HEK293T (cell line): Measurements from ENCODE around the gene PTPRM.

Experiments
- CTCF ChIA-PET: fragments of 350-600 bp; formaldehyde crosslinking; extraction: SDS; loops from one replicate; lab custom pipeline; 2021; ENCODE audit warnings: antibody characterized with exemption, inconsistent platforms; lab: Yijun Ruan, JAX
- POLR2A ChIA-PET: fragments of 350-600 bp; formaldehyde crosslinking; extraction: SDS; loops from one replicate; lab custom pipeline; 2020; ENCODE audit warnings: antibody characterized with exemption, inconsistent platforms; lab: Yijun Ruan, JAX
- DNase-seq: peaks from one replicate; pipeline ENCODE4 v3.0.0; 2012; ENCODE audit warnings: mixed read lengths; ENCODE audit errors: extremely low spot score
- ARNT ChIP-seq: fragments of 450-650 bp; IDR thresholded peaks from 2 replicates; pipeline ENCODE4 v1.6.1; 2017; ENCODE audit warnings: mild to moderate bottlenecking
- BHLHE40 ChIP-seq: fragments of 450-650 bp; IDR thresholded peaks from 2 replicates; pipeline ENCODE4 v1.6.1; 2016; ENCODE audit warnings: mild to moderate bottlenecking, moderate library complexity, borderline replicate concordance
- CTBP1 ChIP-seq: fragments of 450-650 bp; IDR thresholded peaks from 2 replicates; pipeline ENCODE4 v1.6.1; 2016; ENCODE audit warnings: borderline replicate concordance
- ELF4 ChIP-seq: fragments of 450-650 bp; IDR thresholded peaks from 2 replicates; pipeline ENCODE4 v1.6.1; 2017; ENCODE audit warnings: antibody characterized with exemption
- FOXA1 ChIP-seq: fragments of 450-650 bp; IDR thresholded peaks from 2 replicates; pipeline ENCODE4 v1.6.1; 2016; ENCODE audit warnings: mild to moderate bottlenecking
- FOXK2 ChIP-seq: fragments of 450-650 bp; IDR thresholded peaks from 2 replicates; pipeline ENCODE4 v1.6.1; 2016; ENCODE audit warnings: mild to moderate bottlenecking
- FOXM1 ChIP-seq: fragments of 450-650 bp; IDR thresholded peaks from 2 replicates; pipeline ENCODE4 v1.6.1; 2017; ENCODE audit warnings: mild to moderate bottlenecking, borderline replicate concordance
- HDGF ChIP-seq: fragments of 450-650 bp; IDR thresholded peaks from 2 replicates; pipeline ENCODE4 v1.6.1; 2017; ENCODE audit warnings: antibody characterized with exemption, borderline replicate concordance
- L3MBTL2 ChIP-seq: fragments of 450-650 bp; conservative IDR thresholded peaks from 2 replicates; pipeline ENCODE4 v1.6.1; 2016; ENCODE audit warnings: mild to moderate bottlenecking
- LEF1 ChIP-seq: fragments of 450-650 bp; IDR thresholded peaks from 2 replicates; pipeline ENCODE4 v1.6.1; 2017; ENCODE audit warnings: mild to moderate bottlenecking, borderline replicate concordance
- NFRKB ChIP-seq: fragments of 450-650 bp; IDR thresholded peaks from 2 replicates; pipeline ENCODE4 v1.6.1; 2016; ENCODE audit warnings: mild to moderate bottlenecking, moderate library complexity
- SP1 ChIP-seq: fragments of 450-650 bp; IDR thresholded peaks from 2 replicates; pipeline ENCODE4 v1.6.1; 2017
- SUZ12 ChIP-seq: fragments of 450-650 bp; IDR thresholded peaks from 2 replicates; pipeline ENCODE4 v1.6.1; 2016; ENCODE audit warnings: mild to moderate bottlenecking
- TARDBP ChIP-seq: fragments of 450-650 bp; IDR thresholded peaks from 2 replicates; pipeline ENCODE4 v1.6.1; 2016
- ZNF384 ChIP-seq: fragments of 450-650 bp; IDR thresholded peaks from 2 replicates; pipeline ENCODE4 v1.6.1; 2016
- TF ChIP-seq, protein P1 (sequence below): fragments of 450-650 bp; IDR thresholded peaks from 2 replicates; pipeline ENCODE4 v1.6.1; 2016

Gene PTPRM

DNA sequence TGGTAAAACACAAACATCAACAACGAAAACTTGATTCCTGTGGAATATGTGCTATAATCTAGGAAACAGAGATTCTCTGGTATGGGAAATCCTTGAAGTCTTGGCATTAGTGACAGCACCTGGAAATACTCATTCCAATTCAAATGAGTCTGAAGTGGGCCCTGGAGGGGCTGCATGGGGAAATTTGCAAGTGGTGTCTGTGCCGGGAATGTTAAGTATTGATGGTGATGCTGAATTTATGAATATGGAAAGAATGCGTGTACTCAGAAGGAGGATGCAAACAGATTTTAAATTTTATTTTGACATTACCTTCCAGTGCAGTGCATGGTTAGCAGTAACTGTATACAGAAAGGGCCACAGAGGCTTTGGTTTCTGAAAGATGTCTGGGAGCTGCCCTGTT lies 37.2 kb downstream of the PTPRM start:
- CTCF ChIA-PET = no interaction called here
- POLR2A ChIA-PET = no interaction called here
- DNase-seq = no peak

DNA sequence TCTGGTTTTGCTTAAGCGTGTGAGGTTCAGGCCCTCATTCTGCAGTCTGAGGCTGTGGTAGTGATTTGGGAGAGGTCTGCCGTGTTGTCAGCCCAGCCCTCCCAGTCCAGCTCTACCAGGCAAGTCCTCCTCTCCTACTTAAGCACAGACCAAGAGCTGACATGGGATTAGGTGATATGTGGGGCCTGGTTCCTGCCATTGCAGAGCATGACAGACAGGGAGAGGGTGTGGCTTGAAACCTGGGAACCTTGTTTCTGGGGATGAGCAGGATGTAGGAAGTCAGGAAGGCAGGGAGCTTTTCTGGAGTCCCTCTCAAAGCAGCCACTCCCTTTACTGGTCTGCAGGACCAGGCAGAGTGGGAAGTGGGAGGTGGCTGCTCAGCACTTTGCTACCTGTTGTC lies 38.6 kb downstream of the PTPRM start:
- CTCF ChIA-PET = no interaction called here
- POLR2A ChIA-PET = interaction anchor here (1.5 kb wide), 1 partner anchor 39 kb away, joined by 3 read pairs; the partner anchor contains the start of gene PTPRM
- no peak for TF ChIP-seq HDGF
- no peak for TF ChIP-seq FOXK2
- TF ChIP-seq TARDBP = no peak
- TF ChIP-seq, protein P1, sequence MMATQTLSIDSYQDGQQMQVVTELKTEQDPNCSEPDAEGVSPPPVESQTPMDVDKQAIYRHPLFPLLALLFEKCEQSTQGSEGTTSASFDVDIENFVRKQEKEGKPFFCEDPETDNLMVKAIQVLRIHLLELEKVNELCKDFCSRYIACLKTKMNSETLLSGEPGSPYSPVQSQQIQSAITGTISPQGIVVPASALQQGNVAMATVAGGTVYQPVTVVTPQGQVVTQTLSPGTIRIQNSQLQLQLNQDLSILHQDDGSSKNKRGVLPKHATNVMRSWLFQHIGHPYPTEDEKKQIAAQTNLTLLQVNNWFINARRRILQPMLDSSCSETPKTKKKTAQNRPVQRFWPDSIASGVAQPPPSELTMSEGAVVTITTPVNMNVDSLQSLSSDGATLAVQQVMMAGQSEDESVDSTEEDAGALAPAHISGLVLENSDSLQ = no peak
- no peak for TF ChIP-seq LEF1
- TF ChIP-seq ELF4 = no peak
- TF ChIP-seq CTBP1 = no peak
- no peak for TF ChIP-seq FOXM1
- no peak for TF ChIP-seq BHLHE40
- no peak for TF ChIP-seq ZNF384
- no peak for TF ChIP-seq L3MBTL2
- TF ChIP-seq ARNT = no peak
- TF ChIP-seq FOXA1 = no peak
- no peak for TF ChIP-seq SUZ12
- no peak for TF ChIP-seq NFRKB
- TF ChIP-seq SP1 = no peak
- no peak for DNase-seq

More for the DNA sequence above, 37.2 kb downstream of the PTPRM start:
- no peak for TF ChIP-seq HDGF
- no peak for TF ChIP-seq CTBP1
- TF ChIP-seq L3MBTL2 = no peak
- no peak for TF ChIP-seq FOXM1
- TF ChIP-seq LEF1 = no peak

DNA sequence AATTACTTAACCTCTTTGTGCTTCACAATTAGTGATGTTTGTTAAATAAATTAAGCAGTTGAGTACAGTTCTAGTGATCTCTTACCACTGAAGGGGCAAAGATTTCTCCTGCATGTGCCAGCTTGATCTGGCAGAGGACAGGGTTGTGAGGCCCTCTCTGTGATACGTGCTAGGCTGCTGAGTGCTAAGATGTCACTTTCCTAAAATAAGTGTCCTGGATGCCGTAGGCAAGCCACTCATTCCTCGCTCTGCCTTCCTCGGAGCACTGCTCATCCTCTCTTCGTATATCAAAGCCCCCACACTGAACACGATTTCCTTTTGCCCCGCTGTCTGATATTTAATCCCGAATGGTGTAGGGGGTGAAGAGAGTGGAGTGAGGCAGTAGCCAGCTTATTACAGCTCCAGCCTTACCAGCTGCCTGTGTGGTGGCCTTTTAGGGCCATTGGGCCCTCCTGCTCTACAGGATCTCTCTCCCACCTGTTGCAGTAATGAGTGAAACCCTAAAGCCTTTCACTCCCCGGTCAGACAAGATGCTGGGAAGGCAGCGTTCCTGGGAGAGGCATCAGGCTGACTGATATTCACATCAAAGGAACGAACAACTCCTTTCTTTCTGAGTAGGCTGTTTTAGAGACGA lies 40.5 kb downstream of the PTPRM start:
- DNase-seq = no peak
- ChIA-PET CTCF (no interaction called here), POLR2A (no interaction called here)
- TF ChIP-seq, protein P1 = no peak
- no peak for TF ChIP-seq NFRKB
- TF ChIP-seq BHLHE40 = no peak
- TF ChIP-seq LEF1 = no peak
- TF ChIP-seq ELF4 = no peak
- TF ChIP-seq L3MBTL2 = no peak
- TF ChIP-seq TARDBP = no peak
- TF ChIP-seq FOXK2 = no peak
- TF ChIP-seq FOXM1 = no peak
- no peak for TF ChIP-seq ARNT

DNA sequence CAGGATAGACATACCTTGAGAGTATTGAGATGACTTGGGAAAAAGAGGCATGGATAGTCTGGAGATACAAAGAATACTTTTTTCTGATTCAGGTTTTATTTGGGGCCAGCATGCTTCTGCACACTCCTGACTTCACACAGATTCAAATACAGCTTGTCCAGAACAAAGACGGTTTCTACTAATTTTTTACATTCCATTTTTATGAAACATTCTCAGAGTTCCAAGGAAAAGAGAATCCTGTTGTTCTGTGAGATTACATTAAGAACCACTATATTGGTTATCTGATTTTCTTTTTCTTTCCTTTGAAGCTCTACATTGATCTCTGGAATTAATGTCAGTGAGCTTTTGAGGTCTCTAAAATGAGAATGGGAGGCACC lies 41.0 kb downstream of the PTPRM start:
- TF ChIP-seq ARNT = no peak
- no peak for TF ChIP-seq LEF1
- TF ChIP-seq L3MBTL2 = no peak
- TF ChIP-seq NFRKB = no peak
- TF ChIP-seq HDGF = no peak
- TF ChIP-seq ELF4 = no peak
- TF ChIP-seq SP1 = no peak
- TF ChIP-seq BHLHE40 = no peak
- no peak for TF ChIP-seq TARDBP
- TF ChIP-seq, protein P1 = no peak
- TF ChIP-seq SUZ12 = no peak
- TF ChIP-seq FOXM1 = no peak
- TF ChIP-seq FOXK2 = no peak
- no peak for TF ChIP-seq CTBP1
- no peak for TF ChIP-seq ZNF384
- POLR2A ChIA-PET = no interaction called here
- no peak for DNase-seq
- CTCF ChIA-PET = no interaction called here

DNA sequence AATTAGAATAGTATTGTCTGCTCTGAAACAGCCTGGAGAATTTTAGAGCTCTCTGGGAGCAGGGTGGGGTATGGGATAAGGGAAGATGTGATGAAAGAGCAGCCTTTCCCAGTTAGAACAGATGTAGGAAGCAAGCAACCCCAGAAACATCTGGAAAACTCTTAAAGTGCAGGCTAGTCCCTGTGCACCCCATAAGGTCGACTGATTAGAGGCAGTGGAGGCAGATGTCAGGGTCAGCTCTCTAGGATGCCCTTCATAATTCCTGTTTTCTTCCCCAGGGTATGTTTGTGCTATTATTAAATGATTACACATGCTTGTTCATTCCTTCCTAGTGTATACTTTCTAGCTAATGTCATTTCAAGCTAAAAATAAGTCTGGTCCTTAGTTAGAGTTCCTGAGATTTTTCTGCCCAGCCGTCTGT lies 41.7 kb downstream of the PTPRM start:
- no peak for DNase-seq
- TF ChIP-seq, protein P1 = no peak
- TF ChIP-seq ZNF384 (no peak), LEF1 (no peak)
- ChIA-PET POLR2A (no interaction called here), CTCF (no interaction called here)

DNA sequence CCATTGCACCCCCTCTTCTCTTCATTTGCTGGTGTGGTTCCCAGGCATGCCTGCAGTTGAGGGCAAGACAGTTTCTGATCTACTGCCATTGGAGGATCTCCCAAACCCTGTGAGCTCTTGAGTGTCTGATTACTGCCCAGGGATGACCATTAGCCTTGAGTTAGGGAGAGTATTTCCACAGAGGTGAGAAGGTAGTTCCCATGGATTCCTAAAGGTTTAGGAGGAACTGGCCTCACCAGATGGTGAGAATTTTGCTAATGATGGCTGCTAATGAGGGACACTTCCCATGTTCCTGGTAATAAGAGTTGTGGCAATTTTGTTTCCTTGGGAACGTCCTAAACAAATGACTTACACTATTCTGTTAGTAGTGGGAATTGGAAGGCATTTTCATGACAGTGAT lies 42.5 kb downstream of the PTPRM start:
- DNase-seq = no peak

More for the DNA sequence above, 42.5 kb downstream of the PTPRM start:
- TF ChIP-seq ARNT = no peak
- no peak for TF ChIP-seq ZNF384
- TF ChIP-seq HDGF = no peak
- no peak for TF ChIP-seq NFRKB
- TF ChIP-seq, protein P1 = no peak
- TF ChIP-seq TARDBP = no peak
- TF ChIP-seq SP1 = no peak
- no peak for TF ChIP-seq FOXM1
- no peak for TF ChIP-seq SUZ12
- no peak for TF ChIP-seq FOXA1
- no peak for TF ChIP-seq ELF4
- TF ChIP-seq LEF1 = no peak
- TF ChIP-seq FOXK2 = no peak
- no peak for TF ChIP-seq BHLHE40
- no peak for TF ChIP-seq L3MBTL2
- no peak for TF ChIP-seq CTBP1
- POLR2A ChIA-PET = no interaction called here
- CTCF ChIA-PET = no interaction called here
